GM12878 (cell line): ENCODE measurements around the gene PRKN. TPM values are rescaled to one million over a fixed set of nuclear protein-coding genes. Genes with fewer than 3 reads are reported as not detected.

Experiments used
- ATAC-seq: fragments of 200-7000 bp; cut with Tn5 transposase; 3 replicates; pipeline ENCODE4 v1.9.1; 2020; ENCODE audit warnings: mild to moderate bottlenecking, moderate library complexity
- BruUV-seq: library from RNA; stranded (reverse); fragments of 400-500 nt; replicated peaks from 2 replicates; lab custom pipeline; 2021; lab: Mats Ljungman, UMichigan
- CTCF ChIA-PET: fragments of 300-600 bp; sonication (Branson Sonifier 250); formaldehyde crosslinking; extraction: SDS; loops from one replicate; lab custom pipeline; 2021; ENCODE audit warnings: inconsistent platforms; lab: Yijun Ruan, JAX
- POLR2A ChIA-PET: fragments of 350-600 bp; formaldehyde crosslinking; extraction: SDS; loops from one replicate; lab custom pipeline; 2021; ENCODE audit warnings: inconsistent platforms; lab: Charles Lee
- RAD21 ChIA-PET: fragments of 300-600 bp; sonication (Branson Sonifier 250); formaldehyde crosslinking; loops from one replicate; lab custom pipeline; 2023; ENCODE audit warnings: antibody characterized with exemption; ENCODE audit not compliant: unreplicated experiment; lab: Charles Lee
- SMC1A ChIA-PET: fragments of 300-600 bp; sonication (Branson Sonifier 250); formaldehyde crosslinking; loops from one replicate; lab custom pipeline; 2023; ENCODE audit not compliant: unreplicated experiment, uncharacterized antibody; lab: Charles Lee
- DNase-seq: peaks from one replicate; pipeline ENCODE4 v3.0.0-alpha.2; 2011; ENCODE audit warnings: low read depth, low spot score
- FAIRE-seq: peaks from 3 replicates; lab custom pipeline; 2011; peaks lifted over from hg19 to GRCh38; lab: Jason Lieb, UNC
- H2AFZ ChIP-seq: 2 replicates; pipeline ENCODE4 v1.6.0; 2011; ENCODE audit warnings: low read depth, low read length, control low read depth; ENCODE audit not compliant: control insufficient read depth
- H3K27ac ChIP-seq: 2 replicates; pipeline ENCODE4 v1.5.1; 2011; ENCODE audit warnings: control low read depth; ENCODE audit not compliant: control insufficient read depth, insufficient read depth
- H3K27me3 ChIP-seq, 2 experiments: replicated peaks in 1 of 2; 2 replicates each; pipeline versions ENCODE4 v1.6.0 to v1.6.1; 2011; ENCODE audit warnings: low read length in 1 of 2; ENCODE audit not compliant: control insufficient read depth in 2 of 2, insufficient read depth in 2 of 2
- H3K36me3 ChIP-seq, 2 experiments: 2 replicates each; pipeline ENCODE4 v1.5.1; 2011; ENCODE audit warnings: low read length in 1 of 2; ENCODE audit not compliant: control insufficient read depth in 2 of 2, insufficient read depth in 2 of 2
- H3K4me1 ChIP-seq: 2 replicates; pipeline ENCODE4 v1.6.1; 2011; ENCODE audit warnings: mild to moderate bottlenecking, low read length, moderate library complexity, mixed read lengths; ENCODE audit not compliant: control insufficient read depth, insufficient read depth
- H3K4me2 ChIP-seq: 2 replicates; pipeline ENCODE4 v1.6.0; 2011; ENCODE audit warnings: control low read depth; ENCODE audit not compliant: control insufficient read depth, insufficient read depth
- H3K4me3 ChIP-seq: fragments of 200-600 bp; sonication (generic); 2 replicates; pipeline ENCODE4 v1.5.1; 2016
- H3K79me2 ChIP-seq: 2 replicates; pipeline ENCODE4 v1.6.0; 2011; ENCODE audit warnings: low read length; ENCODE audit not compliant: control insufficient read depth, insufficient read depth
- H3K9ac ChIP-seq: 2 replicates; pipeline ENCODE4 v1.8.0; 2011; ENCODE audit warnings: low read length, control low read depth, mixed read lengths; ENCODE audit not compliant: control insufficient read depth, insufficient read depth
- H3K9me3 ChIP-seq: replicated peaks from 3 replicates; pipeline ENCODE4 v1.5.1; 2011; ENCODE audit warnings: mild to moderate bottlenecking, low read length; ENCODE audit not compliant: control insufficient read depth, insufficient read depth
- H4K20me1 ChIP-seq: 2 replicates; pipeline ENCODE4 v1.6.0; 2011; ENCODE audit not compliant: control insufficient read depth, insufficient read depth
- CHD1 ChIP-seq: IDR thresholded peaks from 2 replicates; pipeline ENCODE4 v1.6.1; 2012; ENCODE audit warnings: low read depth, low read length, improper control_type of control experiment
- CHD2 ChIP-seq: IDR thresholded peaks from 2 replicates; pipeline ENCODE4 v1.6.1; 2011; ENCODE audit warnings: low read depth, low read length, improper control_type of control experiment, borderline replicate concordance
- HSF1 ChIP-seq: fragments of 150-350 bp; IDR thresholded peaks from 2 replicates; pipeline ENCODE4 v1.6.1; 2014; ENCODE audit warnings: mild to moderate bottlenecking, low read depth, low read length
- JUNB ChIP-seq: IDR thresholded peaks from 2 replicates; pipeline ENCODE4 v1.6.1; 2016; ENCODE audit warnings: antibody characterized with exemption, mild to moderate bottlenecking
- PKNOX1 ChIP-seq: fragments of 450-650 bp; IDR thresholded peaks from 2 replicates; pipeline ENCODE4 v1.6.1; 2016; ENCODE audit warnings: mild to moderate bottlenecking
- RBBP5 ChIP-seq: fragments of 200-600 bp; sonication (generic); conservative IDR thresholded peaks from 2 replicates; pipeline ENCODE4 v1.6.1; 2016
- SMAD5 ChIP-seq: IDR thresholded peaks from 2 replicates; pipeline ENCODE4 v1.6.1; 2016; ENCODE audit warnings: antibody characterized with exemption, low read depth
- WRNIP1 ChIP-seq: IDR thresholded peaks from 2 replicates; pipeline ENCODE4 v1.6.1; 2011; ENCODE audit warnings: low read depth, low read length, improper control_type of control experiment, borderline replicate concordance
- ZBTB11 ChIP-seq: fragments of 450-650 bp; formaldehyde crosslinking; IDR thresholded peaks from 2 replicates; pipeline ENCODE4 v1.5.0; 2022; ENCODE audit warnings: mild to moderate bottlenecking, missing genetic modification characterization
- ZBTB4 ChIP-seq: fragments of 450-650 bp; formaldehyde crosslinking; IDR thresholded peaks from 2 replicates; pipeline ENCODE4 v1.4.0; 2022; ENCODE audit warnings: mild to moderate bottlenecking, moderate library complexity
- WGBS: methylation state at CpG from one replicate; pipeline ENCODE4 v1.1.6; 2016; ENCODE audit warnings: low lambda C conversion rate; ENCODE audit not compliant: insufficient replicate concordance, insufficient coverage; ENCODE audit errors: missing lambda C conversion rate; 5-methylcytosine and 5-hydroxymethylcytosine counted together
- in situ Hi-C: fragments of 300-500 bp; cut with MboI; formaldehyde crosslinking; loops from 9 replicates; pipeline ENCODE4 v1.14.3; 2018; ENCODE audit warnings: mixed read lengths
- intact Hi-C: fragments of 100-400 bp; cut with micrococcal nuclease; formaldehyde crosslinking; loops from one replicate; pipeline ENCODE4 v1.14.2; 2022; ENCODE audit not compliant: unreplicated experiment
- polyA plus RNA-seq, 11 experiments: library from polyadenylated mRNA; depleted of rRNA in 4 of 11; unstranded in 6 of 11; stranded (reverse) in 5 of 11; fragments of >200 nt; fragmentation: Nextera tagmentation in 4 of 11; fragmentation: Illumina TruSeq in 1 of 11; extraction: Ambion mirVana in 4 of 11; extraction: Trizol in 1 of 11; gene quantifications; 1 replicate in 1 of 11; 2 replicates in 10 of 11; pipeline versions ENCODE4 v1.2.1 to v1.2.3, GENCODE V29; 2011 to 2016; ENCODE audit warnings: inconsistent platforms in 2 of 11, missing spikeins in 2 of 11, low read depth in 1 of 11
- total RNA-seq, 4 experiments: library from RNA; depleted of rRNA in 3 of 4; stranded (reverse); fragments of >200 nt in 3 of 4; fragmentation: Illumina TruSeq in 1 of 4; extraction: Trizol in 1 of 4; gene quantifications; 2 replicates each; pipeline versions ENCODE4 v1.2.1 to v1.2.3, GENCODE V29; 2013 to 2021

The PRKN gene
- total and polyA plus RNA-seq, 10 of the 15 experiments (the other 5 are each of a cell fraction or from before 2014, with no cell fraction given), result 0.06 to 0.09 TPM; not detected in 8

GRCh38 chr6:162710936-162711335, 16.6 kb downstream of the PRKN start:
- ATAC-seq, result no peak
- SMC1A ChIA-PET, result interaction anchor here (0.8 kb wide), 1 partner anchor 8 kb away, joined by 3 read pairs; no protein-coding TSS in a partner anchor
- Histone ChIP-seq H4K20me1 (no peaks in the 10 kb centered on the region), H3K36me3 (no peaks in the 10 kb centered on the region)
- no peak for TF ChIP-seq RBBP5
- TF ChIP-seq ZBTB11 (CRISPR knock-in tag), result no peak
- no peak for TF ChIP-seq HSF1
- TF ChIP-seq SMAD5, result no peak
- no peak for TF ChIP-seq ZBTB4
- no peak for TF ChIP-seq JUNB
- TF ChIP-seq PKNOX1, result no peak
- no peak for TF ChIP-seq CHD2
- no peak for TF ChIP-seq WRNIP1
- no peak for TF ChIP-seq CHD1
- TF ChIP-seq, all 136 proteins: peak for 0
- POLR2A ChIA-PET, result no interaction called here
- RAD21 ChIA-PET, result no interaction called here
- no peaks in the 10 kb centered on the region for H3K4me1 ChIP-seq
- H3K27ac ChIP-seq, result no peak overlapping the region
- FAIRE-seq, result no peak
- no peak overlapping the region for H3K4me2 ChIP-seq
- BruUV-seq, result no TSS peak
- in situ Hi-C loops (no loop called here), intact Hi-C loops (no loop called here)
- no peaks in the 10 kb centered on the region for H3K9me3 ChIP-seq
- CTCF ChIA-PET, result no interaction called here
- no peak overlapping the region for H2AFZ ChIP-seq
- no peak overlapping the region for H3K9ac ChIP-seq
- H3K4me3 ChIP-seq, result no peak overlapping the region
- H3K79me2 ChIP-seq, result no peaks in the 10 kb centered on the region
- H3K27me3 ChIP-seq, result no peaks in the 10 kb centered on the region
- WGBS, result 0% methylated on average over 2 of the region's 2 CpGs
- no peak for DNase-seq
